ENCODE measurements around the gene OSBPL1A. TPM values are rescaled to one million over a fixed set of nuclear protein-coding genes. Genes with fewer than 3 reads are reported as not detected.

Gene OSBPL1A
- polyA plus RNA-seq, 1 of the 3 experiments (the other 2 are of a cell fraction): 21.3 TPM

DNA sequence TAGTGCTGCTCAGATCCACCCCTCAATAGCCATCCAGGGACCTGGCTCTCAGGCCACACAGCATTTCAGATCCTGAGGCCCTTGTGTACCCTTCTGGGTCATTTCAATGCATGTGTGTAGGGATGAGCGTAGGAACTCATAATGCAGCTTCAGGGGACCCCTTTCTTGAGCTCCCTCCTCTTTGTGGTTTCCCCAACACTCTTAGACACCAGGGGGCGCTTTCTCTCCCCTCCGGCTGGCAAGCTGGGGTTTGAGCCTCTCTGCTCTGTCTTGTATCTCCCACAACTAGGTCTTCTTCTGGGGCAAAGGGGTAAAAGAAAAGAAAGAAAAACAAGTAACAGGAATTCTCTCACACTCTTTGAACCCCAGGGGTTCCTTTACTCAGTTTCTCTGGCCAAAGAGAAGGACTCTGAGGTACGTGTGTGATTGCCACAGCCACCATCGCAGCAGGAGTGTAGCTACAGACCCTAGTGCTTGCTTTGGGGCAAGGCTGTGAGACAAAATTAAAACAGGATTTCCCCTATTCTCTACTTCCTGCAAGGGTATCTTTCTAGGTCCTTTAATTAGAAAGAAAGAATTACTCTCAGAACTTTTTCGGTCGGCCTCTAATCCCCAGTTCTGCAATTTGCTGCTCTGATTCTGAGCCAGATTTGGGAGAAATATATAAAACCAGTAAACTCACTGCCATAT is 220.8 kb downstream of the OSBPL1A start:
- Histone ChIP-seq H3K4me2 (no peak overlapping the region), H3K9me2 (no peaks in the 10 kb centered on the region), H3K4me1 (ENCODE audit: control insufficient read depth in 1 of 2, insufficient read depth in 2 of 2, low read depth in 1 of 2, low read length in 1 of 2) (no peaks in the 10 kb centered on the region), H4K20me1 (ENCODE audit: insufficient read depth) (no peaks in the 10 kb centered on the region), H3K27ac (ENCODE audit: low read depth in 2 of 2, low read length in 1 of 2) (no peak overlapping the region), H3F3A (replicated peaks; ENCODE audit: insufficient read depth) (no peaks in the 10 kb centered on the region), H2AFZ (ENCODE audit: low read depth) (no peak overlapping the region), H3K9ac (no peak overlapping the region), H3K9me3 (no peaks in the 10 kb centered on the region), H3K36me3 (replicated peaks in 1 of 2; ENCODE audit: control insufficient read depth in 1 of 2, insufficient read depth in 2 of 2, low read length in 1 of 2) (peaks cover 2 to 3% of the 10 kb centered on the region in 2 experiments), H3K79me2 (ENCODE audit: insufficient read depth) (no peaks in the 10 kb centered on the region), H3K27me3 (ENCODE audit: insufficient read depth) (no peaks in the 10 kb centered on the region), H3K4me3 (ENCODE audit: low read depth in 2 of 2, low read length in 1 of 2) (peak overlapping the region in 1 of 2 experiments; percentile 35; a peak in 1 of 4 replicates)
- WGBS (ENCODE audit: low lambda C conversion rate): 67% methylated on average over 7 of the region's 7 CpGs
- ChIA-PET CTCF (interaction anchor here (0.6 to 3.9 kb wide), 43 partner anchors 8 to 547 kb away, joined by 3 to 46 read pairs (median 5); partner anchors contain the start of genes CABYR and HRH4), POLR2A (interaction anchor here (0.9 kb wide), 1 partner anchor 38 kb away, joined by 3 read pairs; the partner anchor contains the start of gene CABYR)
- TF ChIP-seq FOXJ3 (CRISPR knock-in tag; IDR thresholded peaks at IDR 0.05) (no peak), RAD21 (IDR thresholded peaks at IDR 0.05; ENCODE audit: low read length) (peak; percentile 67), CHD2 (IDR thresholded peaks at IDR 0.05; ENCODE audit: low read length, partially characterized antibody) (no peak), NFIC (IDR thresholded peaks at IDR 0.05; ENCODE audit: borderline replicate concordance) (no peak), SMC3 (IDR thresholded peaks at IDR 0.05; ENCODE audit: low read depth, low read length) (peak; percentile 74), TCF12 (IDR thresholded peaks at IDR 0.05) (no peak), NRF1 (IDR thresholded peaks at IDR 0.05; ENCODE audit: low read depth, low read length) (no peak), TEAD4 (IDR thresholded peaks at IDR 0.05; ENCODE audit: borderline replicate concordance, insufficient read depth) (no peak), JUND (IDR thresholded peaks at IDR 0.05) (no peak), FOSL2 (IDR thresholded peaks at IDR 0.05; ENCODE audit: borderline replicate concordance, low read depth) (no peak), SIN3A (IDR thresholded peaks at IDR 0.05; ENCODE audit: borderline replicate concordance, low read depth, low read length) (no peak)
- TF ChIP-seq, protein P1, sequence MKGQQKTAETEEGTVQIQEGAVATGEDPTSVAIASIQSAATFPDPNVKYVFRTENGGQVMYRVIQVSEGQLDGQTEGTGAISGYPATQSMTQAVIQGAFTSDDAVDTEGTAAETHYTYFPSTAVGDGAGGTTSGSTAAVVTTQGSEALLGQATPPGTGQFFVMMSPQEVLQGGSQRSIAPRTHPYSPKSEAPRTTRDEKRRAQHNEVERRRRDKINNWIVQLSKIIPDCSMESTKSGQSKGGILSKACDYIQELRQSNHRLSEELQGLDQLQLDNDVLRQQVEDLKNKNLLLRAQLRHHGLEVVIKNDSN (IDR thresholded peaks at IDR 0.05; ENCODE audit: borderline replicate concordance, low read depth): no peak
- TF ChIP-seq, protein P2, sequence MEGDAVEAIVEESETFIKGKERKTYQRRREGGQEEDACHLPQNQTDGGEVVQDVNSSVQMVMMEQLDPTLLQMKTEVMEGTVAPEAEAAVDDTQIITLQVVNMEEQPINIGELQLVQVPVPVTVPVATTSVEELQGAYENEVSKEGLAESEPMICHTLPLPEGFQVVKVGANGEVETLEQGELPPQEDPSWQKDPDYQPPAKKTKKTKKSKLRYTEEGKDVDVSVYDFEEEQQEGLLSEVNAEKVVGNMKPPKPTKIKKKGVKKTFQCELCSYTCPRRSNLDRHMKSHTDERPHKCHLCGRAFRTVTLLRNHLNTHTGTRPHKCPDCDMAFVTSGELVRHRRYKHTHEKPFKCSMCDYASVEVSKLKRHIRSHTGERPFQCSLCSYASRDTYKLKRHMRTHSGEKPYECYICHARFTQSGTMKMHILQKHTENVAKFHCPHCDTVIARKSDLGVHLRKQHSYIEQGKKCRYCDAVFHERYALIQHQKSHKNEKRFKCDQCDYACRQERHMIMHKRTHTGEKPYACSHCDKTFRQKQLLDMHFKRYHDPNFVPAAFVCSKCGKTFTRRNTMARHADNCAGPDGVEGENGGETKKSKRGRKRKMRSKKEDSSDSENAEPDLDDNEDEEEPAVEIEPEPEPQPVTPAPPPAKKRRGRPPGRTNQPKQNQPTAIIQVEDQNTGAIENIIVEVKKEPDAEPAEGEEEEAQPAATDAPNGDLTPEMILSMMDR (IDR thresholded peaks at IDR 0.05): peak; percentile 78
- TF ChIP-seq, protein P3, sequence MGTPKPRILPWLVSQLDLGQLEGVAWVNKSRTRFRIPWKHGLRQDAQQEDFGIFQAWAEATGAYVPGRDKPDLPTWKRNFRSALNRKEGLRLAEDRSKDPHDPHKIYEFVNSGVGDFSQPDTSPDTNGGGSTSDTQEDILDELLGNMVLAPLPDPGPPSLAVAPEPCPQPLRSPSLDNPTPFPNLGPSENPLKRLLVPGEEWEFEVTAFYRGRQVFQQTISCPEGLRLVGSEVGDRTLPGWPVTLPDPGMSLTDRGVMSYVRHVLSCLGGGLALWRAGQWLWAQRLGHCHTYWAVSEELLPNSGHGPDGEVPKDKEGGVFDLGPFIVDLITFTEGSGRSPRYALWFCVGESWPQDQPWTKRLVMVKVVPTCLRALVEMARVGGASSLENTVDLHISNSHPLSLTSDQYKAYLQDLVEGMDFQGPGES (IDR thresholded peaks at IDR 0.05; ENCODE audit: low read depth, low read length): no peak
- TF ChIP-seq, protein P4, sequence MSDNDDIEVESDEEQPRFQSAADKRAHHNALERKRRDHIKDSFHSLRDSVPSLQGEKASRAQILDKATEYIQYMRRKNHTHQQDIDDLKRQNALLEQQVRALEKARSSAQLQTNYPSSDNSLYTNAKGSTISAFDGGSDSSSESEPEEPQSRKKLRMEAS (IDR thresholded peaks at IDR 0.05; ENCODE audit: low read depth): no peak
- TF ChIP-seq, protein P5, sequence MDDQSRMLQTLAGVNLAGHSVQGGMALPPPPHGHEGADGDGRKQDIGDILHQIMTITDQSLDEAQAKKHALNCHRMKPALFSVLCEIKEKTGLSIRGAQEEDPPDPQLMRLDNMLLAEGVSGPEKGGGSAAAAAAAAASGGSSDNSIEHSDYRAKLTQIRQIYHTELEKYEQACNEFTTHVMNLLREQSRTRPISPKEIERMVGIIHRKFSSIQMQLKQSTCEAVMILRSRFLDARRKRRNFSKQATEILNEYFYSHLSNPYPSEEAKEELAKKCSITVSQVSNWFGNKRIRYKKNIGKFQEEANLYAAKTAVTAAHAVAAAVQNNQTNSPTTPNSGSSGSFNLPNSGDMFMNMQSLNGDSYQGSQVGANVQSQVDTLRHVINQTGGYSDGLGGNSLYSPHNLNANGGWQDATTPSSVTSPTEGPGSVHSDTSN (IDR thresholded peaks at IDR 0.05): no peak
- TF ChIP-seq, protein P6, sequence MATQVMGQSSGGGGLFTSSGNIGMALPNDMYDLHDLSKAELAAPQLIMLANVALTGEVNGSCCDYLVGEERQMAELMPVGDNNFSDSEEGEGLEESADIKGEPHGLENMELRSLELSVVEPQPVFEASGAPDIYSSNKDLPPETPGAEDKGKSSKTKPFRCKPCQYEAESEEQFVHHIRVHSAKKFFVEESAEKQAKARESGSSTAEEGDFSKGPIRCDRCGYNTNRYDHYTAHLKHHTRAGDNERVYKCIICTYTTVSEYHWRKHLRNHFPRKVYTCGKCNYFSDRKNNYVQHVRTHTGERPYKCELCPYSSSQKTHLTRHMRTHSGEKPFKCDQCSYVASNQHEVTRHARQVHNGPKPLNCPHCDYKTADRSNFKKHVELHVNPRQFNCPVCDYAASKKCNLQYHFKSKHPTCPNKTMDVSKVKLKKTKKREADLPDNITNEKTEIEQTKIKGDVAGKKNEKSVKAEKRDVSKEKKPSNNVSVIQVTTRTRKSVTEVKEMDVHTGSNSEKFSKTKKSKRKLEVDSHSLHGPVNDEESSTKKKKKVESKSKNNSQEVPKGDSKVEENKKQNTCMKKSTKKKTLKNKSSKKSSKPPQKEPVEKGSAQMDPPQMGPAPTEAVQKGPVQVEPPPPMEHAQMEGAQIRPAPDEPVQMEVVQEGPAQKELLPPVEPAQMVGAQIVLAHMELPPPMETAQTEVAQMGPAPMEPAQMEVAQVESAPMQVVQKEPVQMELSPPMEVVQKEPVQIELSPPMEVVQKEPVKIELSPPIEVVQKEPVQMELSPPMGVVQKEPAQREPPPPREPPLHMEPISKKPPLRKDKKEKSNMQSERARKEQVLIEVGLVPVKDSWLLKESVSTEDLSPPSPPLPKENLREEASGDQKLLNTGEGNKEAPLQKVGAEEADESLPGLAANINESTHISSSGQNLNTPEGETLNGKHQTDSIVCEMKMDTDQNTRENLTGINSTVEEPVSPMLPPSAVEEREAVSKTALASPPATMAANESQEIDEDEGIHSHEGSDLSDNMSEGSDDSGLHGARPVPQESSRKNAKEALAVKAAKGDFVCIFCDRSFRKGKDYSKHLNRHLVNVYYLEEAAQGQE (IDR thresholded peaks at IDR 0.05; ENCODE audit: low read depth, low read length): no peak
- DNase-seq: peak; percentile 71

Measured in SK-N-SH (cell line).